Measurements from ENCODE around the gene XRN1.
"Not testable (repeated sequence)": the region's sequence is repeated elsewhere in the genome, so short reads cannot be mapped to it uniquely, and the experiment has no call there.

Gene XRN1

DNA sequence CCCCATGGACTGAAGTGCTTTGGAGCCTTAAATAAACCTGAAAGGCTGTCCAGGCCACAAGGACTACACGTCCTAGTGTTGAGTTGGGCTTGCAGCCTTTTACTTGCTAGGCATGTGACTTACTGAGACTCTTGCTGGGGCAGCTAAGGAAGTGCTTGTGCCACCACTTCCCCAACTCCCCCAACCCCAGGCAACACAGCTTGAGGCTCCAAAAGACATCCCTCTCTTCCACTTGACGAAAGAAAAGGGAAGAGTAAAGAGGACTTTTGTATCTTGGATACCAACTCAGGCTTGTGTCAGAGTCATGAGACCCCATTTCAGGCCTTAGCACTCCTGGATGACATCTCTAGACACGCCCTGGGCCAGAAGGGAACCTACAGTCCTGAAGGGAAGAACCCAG is 109.8 kb downstream of the XRN1 start:
- Histone ChIP-seq H3K9me2 (replicated peaks; ENCODE audit: insufficient read depth, low read length) (no peaks in the 10 kb centered on the region), H3K4me2 (ENCODE audit: low read depth, low read length, poor library complexity, severe bottlenecking) (no peak overlapping the region), H3F3A (ENCODE audit: insufficient read depth) (no peaks in the 10 kb centered on the region), H3K9me3 (ENCODE audit: insufficient read depth, low read length) (no peaks in the 10 kb centered on the region), H2AFZ (ENCODE audit: low read depth, low read length, severe bottlenecking) (no peak overlapping the region), H3K79me2 (ENCODE audit: insufficient read depth, low read length) (no peaks in the 10 kb centered on the region), H3K4me3 (ENCODE audit: insufficient read depth, low read length, poor library complexity, severe bottlenecking) (no peak overlapping the region), H3K9ac (ENCODE audit: low read length) (no peak overlapping the region), H4K20me1 (ENCODE audit: low read depth, low read length) (no peaks in the 10 kb centered on the region), H3K27me3 (ENCODE audit: low read length) (no peaks in the 10 kb centered on the region), H3K36me3 (ENCODE audit: low read length) (peaks cover 13% of the 10 kb centered on the region; the same call in 1 of the 2 replicates), H3K27ac (ENCODE audit: low read depth, low read length) (no peak overlapping the region)
- TF ChIP-seq EZH2phosphoT487 (conservative IDR thresholded peaks at IDR 0.05; ENCODE audit: low read length): no peak
- TF ChIP-seq, protein P1, sequence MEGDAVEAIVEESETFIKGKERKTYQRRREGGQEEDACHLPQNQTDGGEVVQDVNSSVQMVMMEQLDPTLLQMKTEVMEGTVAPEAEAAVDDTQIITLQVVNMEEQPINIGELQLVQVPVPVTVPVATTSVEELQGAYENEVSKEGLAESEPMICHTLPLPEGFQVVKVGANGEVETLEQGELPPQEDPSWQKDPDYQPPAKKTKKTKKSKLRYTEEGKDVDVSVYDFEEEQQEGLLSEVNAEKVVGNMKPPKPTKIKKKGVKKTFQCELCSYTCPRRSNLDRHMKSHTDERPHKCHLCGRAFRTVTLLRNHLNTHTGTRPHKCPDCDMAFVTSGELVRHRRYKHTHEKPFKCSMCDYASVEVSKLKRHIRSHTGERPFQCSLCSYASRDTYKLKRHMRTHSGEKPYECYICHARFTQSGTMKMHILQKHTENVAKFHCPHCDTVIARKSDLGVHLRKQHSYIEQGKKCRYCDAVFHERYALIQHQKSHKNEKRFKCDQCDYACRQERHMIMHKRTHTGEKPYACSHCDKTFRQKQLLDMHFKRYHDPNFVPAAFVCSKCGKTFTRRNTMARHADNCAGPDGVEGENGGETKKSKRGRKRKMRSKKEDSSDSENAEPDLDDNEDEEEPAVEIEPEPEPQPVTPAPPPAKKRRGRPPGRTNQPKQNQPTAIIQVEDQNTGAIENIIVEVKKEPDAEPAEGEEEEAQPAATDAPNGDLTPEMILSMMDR (IDR thresholded peaks at IDR 0.05; ENCODE audit: insufficient read depth, low read length, poor library complexity, severe bottlenecking): no peak

GRCh38 chr3:142332390-142332789 is 115.4 kb downstream of the XRN1 start:
- Histone ChIP-seq H4K20me1 (ENCODE audit: low read depth, low read length) (no peaks in the 10 kb centered on the region), H3F3A (ENCODE audit: insufficient read depth) (no peaks in the 10 kb centered on the region), H2AFZ (ENCODE audit: low read depth, low read length, severe bottlenecking) (no peak overlapping the region), H3K4me2 (ENCODE audit: low read depth, low read length, poor library complexity, severe bottlenecking) (no peak overlapping the region), H3K9ac (ENCODE audit: low read length) (no peak overlapping the region), H3K27me3 (ENCODE audit: low read length) (no peaks in the 10 kb centered on the region), H3K4me3 (ENCODE audit: insufficient read depth, low read length, poor library complexity, severe bottlenecking) (no peak overlapping the region), H3K9me2 (replicated peaks; ENCODE audit: insufficient read depth, low read length) (no peaks in the 10 kb centered on the region), H3K36me3 (ENCODE audit: low read length) (peaks cover 19% of the 10 kb centered on the region), H3K9me3 (ENCODE audit: insufficient read depth, low read length) (no peaks in the 10 kb centered on the region), H3K79me2 (ENCODE audit: insufficient read depth, low read length) (no peaks in the 10 kb centered on the region), H3K27ac (ENCODE audit: low read depth, low read length) (no peak overlapping the region)
- no peak for TF ChIP-seq EZH2phosphoT487 (conservative IDR thresholded peaks at IDR 0.05; ENCODE audit: low read length)
- TF ChIP-seq, protein P1 (IDR thresholded peaks at IDR 0.05; ENCODE audit: insufficient read depth, low read length, poor library complexity, severe bottlenecking): no peak

- not testable (repeated sequence) for H3K79me2 ChIP-seq (ENCODE audit: insufficient read depth, low read length); H4K20me1 ChIP-seq (ENCODE audit: low read depth, low read length); H3K36me3 ChIP-seq (ENCODE audit: low read length); H3K4me2 ChIP-seq (ENCODE audit: low read depth, low read length, poor library complexity, severe bottlenecking); H3K4me3 ChIP-seq (ENCODE audit: insufficient read depth, low read length, poor library complexity, severe bottlenecking); H2AFZ ChIP-seq (ENCODE audit: low read depth, low read length, severe bottlenecking); H3K27ac ChIP-seq (ENCODE audit: low read depth, low read length); H3K9me2 ChIP-seq (replicated peaks; ENCODE audit: insufficient read depth, low read length); H3K9me3 ChIP-seq (ENCODE audit: insufficient read depth, low read length); H3F3A ChIP-seq (ENCODE audit: insufficient read depth); H3K27me3 ChIP-seq (ENCODE audit: low read length); H3K9ac ChIP-seq (ENCODE audit: low read length)
These were observed 123.4 kb downstream of the XRN1 start for GRCh38 chr3:142324275-142324953.

DNA sequence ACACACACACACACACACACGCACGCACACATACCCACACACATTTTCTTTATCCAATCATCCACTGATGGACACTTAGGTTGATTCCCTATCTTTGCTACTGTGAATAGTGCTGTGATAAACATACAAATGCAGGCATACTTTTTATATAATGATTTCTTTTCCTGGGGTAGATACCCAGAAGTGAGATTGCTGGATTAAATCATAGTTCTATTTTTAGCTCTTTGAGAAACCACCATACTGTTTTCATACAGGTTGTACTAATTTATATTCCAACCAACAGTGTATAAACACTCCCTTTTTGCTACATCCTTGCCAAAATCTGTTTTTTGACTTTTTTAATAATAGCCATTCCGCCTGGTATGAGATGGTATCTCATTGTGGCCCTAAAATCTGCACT is 127.9 kb downstream of the XRN1 start:
- Histone ChIP-seq H3K9ac (ENCODE audit: low read length) (no peak overlapping the region), H3F3A (ENCODE audit: insufficient read depth) (no peaks in the 10 kb centered on the region), H2AFZ (ENCODE audit: low read depth, low read length, severe bottlenecking) (no peak overlapping the region), H4K20me1 (ENCODE audit: low read depth, low read length) (no peaks in the 10 kb centered on the region), H3K36me3 (ENCODE audit: low read length) (0 out of 2 replicates have a peak, but pooled peaks cover 2% of the 10 kb centered on the region), H3K9me3 (ENCODE audit: insufficient read depth, low read length) (no peaks in the 10 kb centered on the region), H3K27me3 (ENCODE audit: low read length) (no peaks in the 10 kb centered on the region), H3K27ac (ENCODE audit: low read depth, low read length) (no peak overlapping the region), H3K79me2 (ENCODE audit: insufficient read depth, low read length) (no peaks in the 10 kb centered on the region), H3K4me3 (ENCODE audit: insufficient read depth, low read length, poor library complexity, severe bottlenecking) (no peak overlapping the region), H3K9me2 (replicated peaks; ENCODE audit: insufficient read depth, low read length) (no peaks in the 10 kb centered on the region), H3K4me2 (ENCODE audit: low read depth, low read length, poor library complexity, severe bottlenecking) (no peak overlapping the region)
- TF ChIP-seq EZH2phosphoT487 (conservative IDR thresholded peaks at IDR 0.05; ENCODE audit: low read length): no peak
- TF ChIP-seq, protein P1 (IDR thresholded peaks at IDR 0.05; ENCODE audit: insufficient read depth, low read length, poor library complexity, severe bottlenecking): no peak

Data from SU-DHL-6 (cell line).